Keratinocyte (primary cell): Measurements from ENCODE around the gene NPY4R.
"Not testable (repeated sequence)": the region's sequence is repeated elsewhere in the genome, so short reads cannot be mapped to it uniquely, and the experiment has no call there.

ENCODE experiments used
- EZH2 ChIP-seq: IDR thresholded peaks from one replicate; pipeline ENCODE4 v1.6.1; 2012; ENCODE audit warnings: inconsistent platforms, mild to moderate bottlenecking, low read length, moderate library complexity
- TF ChIP-seq, protein P1 (sequence below), 3 experiments: IDR thresholded peaks in 1 of 3; conservative IDR thresholded peaks in 1 of 3; optimal IDR thresholded peaks in 1 of 3; 2 replicates in 2 of 3; 3 replicates in 1 of 3; pipeline versions ENCODE3 to v1.5.1; 2011; ENCODE audit warnings: low read length in 3 of 3, mild to moderate bottlenecking in 3 of 3, moderate library complexity in 2 of 3, control low read depth in 1 of 3, inconsistent platforms in 1 of 3; ENCODE audit not compliant: insufficient read depth in 2 of 3; ENCODE audit errors: extremely low read depth in 1 of 3

- TF ChIP-seq, protein P1, sequence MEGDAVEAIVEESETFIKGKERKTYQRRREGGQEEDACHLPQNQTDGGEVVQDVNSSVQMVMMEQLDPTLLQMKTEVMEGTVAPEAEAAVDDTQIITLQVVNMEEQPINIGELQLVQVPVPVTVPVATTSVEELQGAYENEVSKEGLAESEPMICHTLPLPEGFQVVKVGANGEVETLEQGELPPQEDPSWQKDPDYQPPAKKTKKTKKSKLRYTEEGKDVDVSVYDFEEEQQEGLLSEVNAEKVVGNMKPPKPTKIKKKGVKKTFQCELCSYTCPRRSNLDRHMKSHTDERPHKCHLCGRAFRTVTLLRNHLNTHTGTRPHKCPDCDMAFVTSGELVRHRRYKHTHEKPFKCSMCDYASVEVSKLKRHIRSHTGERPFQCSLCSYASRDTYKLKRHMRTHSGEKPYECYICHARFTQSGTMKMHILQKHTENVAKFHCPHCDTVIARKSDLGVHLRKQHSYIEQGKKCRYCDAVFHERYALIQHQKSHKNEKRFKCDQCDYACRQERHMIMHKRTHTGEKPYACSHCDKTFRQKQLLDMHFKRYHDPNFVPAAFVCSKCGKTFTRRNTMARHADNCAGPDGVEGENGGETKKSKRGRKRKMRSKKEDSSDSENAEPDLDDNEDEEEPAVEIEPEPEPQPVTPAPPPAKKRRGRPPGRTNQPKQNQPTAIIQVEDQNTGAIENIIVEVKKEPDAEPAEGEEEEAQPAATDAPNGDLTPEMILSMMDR (optimal IDR thresholded peaks at IDR 0.05 in 1 of 3, IDR thresholded peaks at IDR 0.05 in 1 of 3, conservative IDR thresholded peaks at IDR 0.05 in 1 of 3; ENCODE audit: extremely low read depth in 1 of 3, insufficient read depth in 2 of 3, low read length in 3 of 3) = not testable (repeated sequence)
- TF ChIP-seq EZH2 = not testable (repeated sequence)
Observed at GRCh38 chr10:46499990-46500389, 34.2 kb upstream of the NPY4R start.
